ENCODE results near the gene FOXP2.

DNA sequence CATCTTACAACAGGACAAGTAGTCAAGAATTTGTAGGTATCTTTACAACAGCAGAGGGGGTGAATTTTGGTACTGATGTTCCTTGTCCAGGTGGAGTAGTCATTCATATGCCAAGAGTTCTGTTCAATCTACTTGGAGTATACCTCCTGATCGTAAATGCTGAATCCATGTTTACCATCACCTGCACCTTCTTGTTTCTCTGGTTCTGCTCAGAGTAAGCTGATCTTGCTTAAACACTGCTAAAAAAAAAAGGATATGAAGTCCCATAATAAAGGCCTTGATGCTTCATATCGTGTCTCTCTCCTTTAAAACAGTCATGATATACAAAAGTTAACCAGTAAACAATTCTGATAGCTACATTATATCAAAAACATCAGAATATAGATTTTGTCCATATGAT, 45.3 kb upstream of the FOXP2 start:
- TF ChIP-seq CTCF (IDR thresholded peaks at IDR 0.05): no peak
- TF ChIP-seq ZFX (IDR thresholded peaks at IDR 0.05; ENCODE audit: borderline replicate concordance): no peak

All from 22Rv1 (cell line).